HG03066 (cell line): Measurements from ENCODE around the gene RASGRP2.

Experiments used
- ATAC-seq: cut with Tn5 transposase; IDR thresholded peaks from one replicate; pipeline ENCODE4 v1.9.1; 2021; ENCODE audit warnings: low read depth; ENCODE audit not compliant: unreplicated experiment

RASGRP2 gene

GRCh38 chr11:64742087-64742888 is 1.7 kb downstream of the RASGRP2 start:
- ATAC-seq: no peak

- ATAC-seq: no peak
These were observed 2.4 kb downstream of the RASGRP2 start for GRCh38 chr11:64741375-64742086.

GRCh38 chr11:64739871-64740270 is 4.1 kb downstream of the RASGRP2 start:
- no peak for ATAC-seq

GRCh38 chr11:64736654-64737053 is 7.3 kb downstream of the RASGRP2 start:
- no peak for ATAC-seq

GRCh38 chr11:64735725-64736259 is 8.2 kb downstream of the RASGRP2 start:
- no peak for ATAC-seq

GRCh38 chr11:64734811-64735724 is 8.9 kb downstream of the RASGRP2 start:
- no peak for ATAC-seq

GRCh38 chr11:64731601-64732000 is 12.3 kb downstream of the RASGRP2 start:
- no peak for ATAC-seq

GRCh38 chr11:64729851-64730382 is 14.0 kb downstream of the RASGRP2 start:
- no peak for ATAC-seq

GRCh38 chr11:64728757-64729365 is 15.1 kb downstream of the RASGRP2 start:
- ATAC-seq: no peak

GRCh38 chr11:64726867-64727530 is 16.9 kb downstream of the RASGRP2 start:
- ATAC-seq: no peak

- ATAC-seq: no peak
These were observed 17.7 kb downstream of the RASGRP2 start for GRCh38 chr11:64726211-64726641.

- no peak for ATAC-seq
These were observed 18.9 kb downstream of the RASGRP2 start for GRCh38 chr11:64724863-64725532.

GRCh38 chr11:64723907-64724862 is 19.8 kb downstream of the RASGRP2 start:
- ATAC-seq: no peak

GRCh38 chr11:64723117-64723906 is 20.6 kb downstream of the RASGRP2 start, which contains the start of gene NRXN2:
TSS of gene NRXN2 (minus strand) at chr11:64723197. CDS start at chr11:64713699, 9,498 bp downstream.
- ATAC-seq: peak; percentile 85

- ATAC-seq: no peak
These were observed 21.5 kb downstream of the RASGRP2 start for GRCh38 chr11:64722141-64723065.

- no peak for ATAC-seq
These were observed 22.6 kb downstream of the RASGRP2 start for GRCh38 chr11:64721359-64721699.
